ENCODE measurements around the gene MED26.

Gene MED26

GRCh38 chr19:16600824-16601223, 27.2 kb downstream of the MED26 start:
- no peaks in the 10 kb centered on the region for H3K27me3 ChIP-seq (ENCODE audit: insufficient read depth, low read length)
- H3K36me3 ChIP-seq (ENCODE audit: insufficient read depth, low read length), result no peaks in the 10 kb centered on the region
- H3K4me3 ChIP-seq (ENCODE audit: low read depth, low read length), result no peak overlapping the region
- peaks cover 8% of the 10 kb centered on the region for H3K4me1 ChIP-seq (ENCODE audit: control insufficient read depth, insufficient read depth, low read length, unreplicated experiment)
- no peak overlapping the region for H3K27ac ChIP-seq (ENCODE audit: low read depth, low read length)
- peaks cover 90% of the 10 kb centered on the region for H3K79me2 ChIP-seq (ENCODE audit: control insufficient read depth, insufficient read depth, low read length, unreplicated experiment)
- H2AFZ ChIP-seq (ENCODE audit: low read length, unreplicated experiment), result no peak overlapping the region

- Histone ChIP-seq H3K27ac (ENCODE audit: low read depth, low read length) (no peak overlapping the region), H3K27me3 (ENCODE audit: insufficient read depth, low read length) (no peaks in the 10 kb centered on the region), H2AFZ (ENCODE audit: low read length, unreplicated experiment) (no peak overlapping the region), H3K4me3 (ENCODE audit: low read depth, low read length) (no peak overlapping the region), H3K79me2 (ENCODE audit: control insufficient read depth, insufficient read depth, low read length, unreplicated experiment) (peaks cover 90% of the 10 kb centered on the region), H3K36me3 (ENCODE audit: insufficient read depth, low read length) (no peaks in the 10 kb centered on the region), H3K4me1 (ENCODE audit: control insufficient read depth, insufficient read depth, low read length, unreplicated experiment) (no peaks in the 10 kb centered on the region)
Measured at GRCh38 chr19:16599655-16600346, 28.2 kb downstream of the MED26 start.

GRCh38 chr19:16598848-16599247, 29.2 kb downstream of the MED26 start:
- no peak overlapping the region for H3K27ac ChIP-seq (ENCODE audit: low read depth, low read length)
- H3K79me2 ChIP-seq (ENCODE audit: control insufficient read depth, insufficient read depth, low read length, unreplicated experiment), result peaks cover 90% of the 10 kb centered on the region

GRCh38 chr19:16596399-16596798, 31.6 kb downstream of the MED26 start:
- Histone ChIP-seq H3K79me2 (ENCODE audit: control insufficient read depth, insufficient read depth, low read length, unreplicated experiment) (peaks cover 90% of the 10 kb centered on the region), H2AFZ (ENCODE audit: low read length, unreplicated experiment) (no peak overlapping the region), H3K4me1 (ENCODE audit: control insufficient read depth, insufficient read depth, low read length, unreplicated experiment) (no peaks in the 10 kb centered on the region)

More at GRCh38 chr19:16598848-16599247, 29.2 kb downstream of the MED26 start:
- Histone ChIP-seq H2AFZ (ENCODE audit: low read length, unreplicated experiment) (no peak overlapping the region), H3K4me3 (ENCODE audit: low read depth, low read length) (no peak overlapping the region), H3K27me3 (ENCODE audit: insufficient read depth, low read length) (no peaks in the 10 kb centered on the region), H3K36me3 (ENCODE audit: insufficient read depth, low read length) (no peaks in the 10 kb centered on the region), H3K4me1 (ENCODE audit: control insufficient read depth, insufficient read depth, low read length, unreplicated experiment) (no peaks in the 10 kb centered on the region)

GRCh38 chr19:16595097-16595496, 32.9 kb downstream of the MED26 start:
- no peak overlapping the region for H3K27ac ChIP-seq (ENCODE audit: low read depth, low read length)
- peaks cover 85% of the 10 kb centered on the region for H3K79me2 ChIP-seq (ENCODE audit: control insufficient read depth, insufficient read depth, low read length, unreplicated experiment)
- no peak overlapping the region for H2AFZ ChIP-seq (ENCODE audit: low read length, unreplicated experiment)
- H3K36me3 ChIP-seq (ENCODE audit: insufficient read depth, low read length), result no peaks in the 10 kb centered on the region
- H3K4me3 ChIP-seq (ENCODE audit: low read depth, low read length), result no peak overlapping the region
- H3K4me1 ChIP-seq (ENCODE audit: control insufficient read depth, insufficient read depth, low read length, unreplicated experiment), result no peaks in the 10 kb centered on the region
- H3K27me3 ChIP-seq (ENCODE audit: insufficient read depth, low read length), result no peaks in the 10 kb centered on the region

More at GRCh38 chr19:16596399-16596798, 31.6 kb downstream of the MED26 start:
- Histone ChIP-seq H3K27me3 (ENCODE audit: insufficient read depth, low read length) (no peaks in the 10 kb centered on the region), H3K36me3 (ENCODE audit: insufficient read depth, low read length) (no peaks in the 10 kb centered on the region), H3K27ac (ENCODE audit: low read depth, low read length) (no peak overlapping the region), H3K4me3 (ENCODE audit: low read depth, low read length) (no peak overlapping the region)

GRCh38 chr19:16594681-16595091, 33.3 kb downstream of the MED26 start:
- Histone ChIP-seq H3K27ac (ENCODE audit: low read depth, low read length) (no peak overlapping the region), H3K27me3 (ENCODE audit: insufficient read depth, low read length) (no peaks in the 10 kb centered on the region), H3K4me3 (ENCODE audit: low read depth, low read length) (no peak overlapping the region), H2AFZ (ENCODE audit: low read length, unreplicated experiment) (no peak overlapping the region), H3K4me1 (ENCODE audit: control insufficient read depth, insufficient read depth, low read length, unreplicated experiment) (no peaks in the 10 kb centered on the region), H3K79me2 (ENCODE audit: control insufficient read depth, insufficient read depth, low read length, unreplicated experiment) (peaks cover 85% of the 10 kb centered on the region), H3K36me3 (ENCODE audit: insufficient read depth, low read length) (no peaks in the 10 kb centered on the region)

GRCh38 chr19:16594131-16594586, 33.8 kb downstream of the MED26 start:
- Histone ChIP-seq H3K27me3 (ENCODE audit: insufficient read depth, low read length) (no peaks in the 10 kb centered on the region), H3K79me2 (ENCODE audit: control insufficient read depth, insufficient read depth, low read length, unreplicated experiment) (peaks cover 86% of the 10 kb centered on the region), H3K4me3 (ENCODE audit: low read depth, low read length) (no peak overlapping the region), H3K36me3 (ENCODE audit: insufficient read depth, low read length) (no peaks in the 10 kb centered on the region), H2AFZ (ENCODE audit: low read length, unreplicated experiment) (no peak overlapping the region), H3K27ac (ENCODE audit: low read depth, low read length) (no peak overlapping the region), H3K4me1 (ENCODE audit: control insufficient read depth, insufficient read depth, low read length, unreplicated experiment) (no peaks in the 10 kb centered on the region)

GRCh38 chr19:16593181-16593580, 34.8 kb downstream of the MED26 start:
- Histone ChIP-seq H3K79me2 (ENCODE audit: control insufficient read depth, insufficient read depth, low read length, unreplicated experiment) (peaks cover 88% of the 10 kb centered on the region), H3K36me3 (ENCODE audit: insufficient read depth, low read length) (no peaks in the 10 kb centered on the region), H3K4me3 (ENCODE audit: low read depth, low read length) (no peak overlapping the region), H2AFZ (ENCODE audit: low read length, unreplicated experiment) (no peak overlapping the region), H3K27me3 (ENCODE audit: insufficient read depth, low read length) (no peaks in the 10 kb centered on the region), H3K4me1 (ENCODE audit: control insufficient read depth, insufficient read depth, low read length, unreplicated experiment) (peaks cover 9% of the 10 kb centered on the region), H3K27ac (ENCODE audit: low read depth, low read length) (no peak overlapping the region)

GRCh38 chr19:16591803-16592556, 36.0 kb downstream of the MED26 start:
- H3K79me2 ChIP-seq (ENCODE audit: control insufficient read depth, insufficient read depth, low read length, unreplicated experiment), result peaks cover 93% of the 10 kb centered on the region
- peaks cover 19% of the 10 kb centered on the region for H3K4me1 ChIP-seq (ENCODE audit: control insufficient read depth, insufficient read depth, low read length, unreplicated experiment)
- H3K27me3 ChIP-seq (ENCODE audit: insufficient read depth, low read length), result no peaks in the 10 kb centered on the region
- no peaks in the 10 kb centered on the region for H3K36me3 ChIP-seq (ENCODE audit: insufficient read depth, low read length)
- no peak overlapping the region for H2AFZ ChIP-seq (ENCODE audit: low read length, unreplicated experiment)
- H3K27ac ChIP-seq (ENCODE audit: low read depth, low read length), result no peak overlapping the region
- H3K4me3 ChIP-seq (ENCODE audit: low read depth, low read length), result no peak overlapping the region

GRCh38 chr19:16590876-16591802, 36.9 kb downstream of the MED26 start:
- Histone ChIP-seq H3K27ac (ENCODE audit: low read depth, low read length) (no peak overlapping the region), H3K36me3 (ENCODE audit: insufficient read depth, low read length) (no peaks in the 10 kb centered on the region), H2AFZ (ENCODE audit: low read length, unreplicated experiment) (no peak overlapping the region), H3K79me2 (ENCODE audit: control insufficient read depth, insufficient read depth, low read length, unreplicated experiment) (peaks cover 92% of the 10 kb centered on the region), H3K4me1 (ENCODE audit: control insufficient read depth, insufficient read depth, low read length, unreplicated experiment) (peaks cover 25% of the 10 kb centered on the region), H3K4me3 (ENCODE audit: low read depth, low read length) (no peak overlapping the region), H3K27me3 (ENCODE audit: insufficient read depth, low read length) (no peaks in the 10 kb centered on the region)
